ENCODE measurements around the gene C1orf116.

C1orf116 gene

GRCh38 chr1:207019661-207020060, 12.9 kb downstream of the C1orf116 start:
- DNase-seq (ENCODE audit: low read depth in 2 of 2) = no peak

- no peak for DNase-seq (ENCODE audit: low read depth in 2 of 2)
Measured at GRCh38 chr1:207019161-207019560, 13.4 kb downstream of the C1orf116 start.

- no peak for DNase-seq (ENCODE audit: low read depth in 2 of 2)
Measured at GRCh38 chr1:207018707-207019106, 13.8 kb downstream of the C1orf116 start.

GRCh38 chr1:207017615-207018559, 14.7 kb downstream of the C1orf116 start:
- DNase-seq (ENCODE audit: low read depth in 2 of 2) = no peak

GRCh38 chr1:207015791-207016190, 16.8 kb downstream of the C1orf116 start:
- DNase-seq (ENCODE audit: low read depth in 2 of 2) = no peak

GRCh38 chr1:207014728-207015127, 17.8 kb downstream of the C1orf116 start:
- DNase-seq (ENCODE audit: low read depth in 2 of 2) = no peak

- no peak for DNase-seq (ENCODE audit: low read depth in 2 of 2)
Measured at GRCh38 chr1:207013321-207014085, 19.1 kb downstream of the C1orf116 start.

GRCh38 chr1:207010726-207011125, 21.8 kb downstream of the C1orf116 start:
- no peak for DNase-seq (ENCODE audit: low read depth in 2 of 2)

GRCh38 chr1:207009945-207010344, 22.6 kb downstream of the C1orf116 start:
- no peak for DNase-seq (ENCODE audit: low read depth in 2 of 2)

GRCh38 chr1:207009182-207009850, 23.2 kb downstream of the C1orf116 start:
- DNase-seq (ENCODE audit: low read depth in 2 of 2) = no peak

- DNase-seq (ENCODE audit: low read depth in 2 of 2) = no peak
Measured at GRCh38 chr1:207007352-207008033, 25.1 kb downstream of the C1orf116 start.

- no peak for DNase-seq (ENCODE audit: low read depth in 2 of 2)
Measured at GRCh38 chr1:207006914-207007313, 25.6 kb downstream of the C1orf116 start.

GRCh38 chr1:207006083-207006482, 26.5 kb downstream of the C1orf116 start:
- no peak for DNase-seq (ENCODE audit: low read depth in 2 of 2)

GRCh38 chr1:207004931-207005830, 27.4 kb downstream of the C1orf116 start:
- DNase-seq (ENCODE audit: low read depth in 2 of 2) = no peak

GRCh38 chr1:207003210-207003609, 29.3 kb downstream of the C1orf116 start:
- DNase-seq (ENCODE audit: low read depth in 2 of 2) = no peak

- DNase-seq (ENCODE audit: low read depth in 2 of 2) = no peak
Measured at GRCh38 chr1:207002724-207003146, 29.8 kb downstream of the C1orf116 start.

- no peak for DNase-seq (ENCODE audit: low read depth in 2 of 2)
Measured at GRCh38 chr1:207001492-207002245, 30.9 kb downstream of the C1orf116 start.

- no peak for DNase-seq (ENCODE audit: low read depth in 2 of 2)
Measured at GRCh38 chr1:207000651-207001291, 31.8 kb downstream of the C1orf116 start.

GRCh38 chr1:206998816-206999215, 33.7 kb downstream of the C1orf116 start:
- DNase-seq (ENCODE audit: low read depth in 2 of 2) = no peak
